Trophoblast cell (in vitro differentiated cells and primary cell): ENCODE data around the gene TNKS2.

Source experiments
- DNase-seq, 2 donors: peaks; one replicate each; pipeline ENCODE4 v3.0.0-alpha.2; 2016
- H2AFZ ChIP-seq: 2 replicates; pipeline ENCODE4 v1.6.1; 2013; ENCODE audit warnings: low read length, moderate library complexity, mild to moderate bottlenecking; ENCODE audit not compliant: insufficient read depth, poor library complexity
- H2AK5ac ChIP-seq: 2 replicates; pipeline ENCODE4 v1.6.1; 2013; ENCODE audit warnings: mild to moderate bottlenecking, low read length
- H2BK120ac ChIP-seq: 2 replicates; pipeline ENCODE4 v1.6.1; 2013; ENCODE audit warnings: low read length, mild to moderate bottlenecking, moderate library complexity; ENCODE audit not compliant: insufficient read depth, poor library complexity
- H2BK12ac ChIP-seq: 2 replicates; pipeline ENCODE4 v1.6.1; 2013; ENCODE audit warnings: mild to moderate bottlenecking, low read length, moderate library complexity
- H2BK5ac ChIP-seq: 2 replicates; pipeline ENCODE4 v1.6.1; 2013; ENCODE audit warnings: low read length, low read depth, moderate library complexity, mild to moderate bottlenecking; ENCODE audit not compliant: poor library complexity
- H3K14ac ChIP-seq: 2 replicates; pipeline ENCODE4 v1.6.1; 2013; ENCODE audit warnings: mild to moderate bottlenecking, low read length
- H3K18ac ChIP-seq: 2 replicates; pipeline ENCODE4 v1.6.1; 2013; ENCODE audit warnings: mild to moderate bottlenecking, low read length
- H3K23ac ChIP-seq: 2 replicates; pipeline ENCODE4 v1.6.1; 2013; ENCODE audit warnings: low read length
- H3K27ac ChIP-seq: 2 replicates; pipeline ENCODE4 v1.5.1; 2013; ENCODE audit warnings: low read depth, mild to moderate bottlenecking, inconsistent platforms, low read length, moderate library complexity
- H3K27me3 ChIP-seq: 2 replicates; pipeline ENCODE4 v1.6.1; 2013; ENCODE audit warnings: inconsistent platforms, mild to moderate bottlenecking, low read length, moderate library complexity; ENCODE audit not compliant: insufficient read depth
- H3K36me3 ChIP-seq, 2 experiments: 1 replicate in 1 of 2; 2 replicates in 1 of 2; pipeline ENCODE4 v1.6.1; 2013; ENCODE audit warnings: low read length in 2 of 2, mild to moderate bottlenecking in 2 of 2, moderate library complexity in 1 of 2; ENCODE audit not compliant: insufficient read depth in 2 of 2, control insufficient read depth in 1 of 2
- H3K4ac ChIP-seq: 2 replicates; pipeline ENCODE4 v1.6.1; 2013; ENCODE audit warnings: low read depth, mild to moderate bottlenecking, low read length, moderate library complexity
- H3K4me1 ChIP-seq, 2 experiments: 1 replicate in 1 of 2; 2 replicates in 1 of 2; pipeline ENCODE4 v1.6.1; 2013; ENCODE audit warnings: low read length in 2 of 2, mild to moderate bottlenecking in 2 of 2, moderate library complexity in 1 of 2; ENCODE audit not compliant: insufficient read depth in 2 of 2, control insufficient read depth in 1 of 2
- H3K4me2 ChIP-seq: 2 replicates; pipeline ENCODE4 v1.6.1; 2013; ENCODE audit warnings: inconsistent platforms, mild to moderate bottlenecking, low read length, moderate library complexity
- H3K4me3 ChIP-seq: 2 replicates; pipeline ENCODE4 v1.5.1; 2013; ENCODE audit warnings: mild to moderate bottlenecking, low read depth, low read length, inconsistent platforms
- H3K79me1 ChIP-seq: one replicate; pipeline ENCODE4 v1.6.1; 2013; ENCODE audit warnings: low read length
- H3K79me2 ChIP-seq: 2 replicates; pipeline ENCODE4 v1.6.1; 2013; ENCODE audit warnings: low read length, mild to moderate bottlenecking; ENCODE audit not compliant: control insufficient read depth, insufficient read depth, poor library complexity
- H3K9ac ChIP-seq: 2 replicates; pipeline ENCODE4 v1.6.1; 2013; ENCODE audit warnings: mild to moderate bottlenecking, low read length
- H3K9me3 ChIP-seq: 2 replicates; pipeline ENCODE4 v1.6.1; 2013; ENCODE audit warnings: low read depth, mild to moderate bottlenecking, control low read depth, inconsistent platforms, low read length; ENCODE audit not compliant: insufficient read depth
- H4K12ac ChIP-seq: 2 replicates; pipeline ENCODE4 v1.6.1; 2013; ENCODE audit warnings: low read depth, mild to moderate bottlenecking, low read length, moderate library complexity
- H4K8ac ChIP-seq: 2 replicates; pipeline ENCODE4 v1.6.1; 2013; ENCODE audit warnings: low read depth, mild to moderate bottlenecking, low read length, moderate library complexity
- H4K91ac ChIP-seq: one replicate; pipeline ENCODE4 v1.6.1; 2013; ENCODE audit warnings: low read depth, mild to moderate bottlenecking, low read length, moderate library complexity
- WGBS: extraction: QIAGEN DNeasy Blood & Tissue Kit; methylation state at CpG from one replicate; pipeline ENCODE4 v1.1.7; 2013; ENCODE audit warnings: missing lambda C conversion rate; ENCODE audit not compliant: insufficient read length, insufficient coverage; ENCODE audit errors: extremely low coverage; 5-methylcytosine and 5-hydroxymethylcytosine counted together

TNKS2 gene

DNA sequence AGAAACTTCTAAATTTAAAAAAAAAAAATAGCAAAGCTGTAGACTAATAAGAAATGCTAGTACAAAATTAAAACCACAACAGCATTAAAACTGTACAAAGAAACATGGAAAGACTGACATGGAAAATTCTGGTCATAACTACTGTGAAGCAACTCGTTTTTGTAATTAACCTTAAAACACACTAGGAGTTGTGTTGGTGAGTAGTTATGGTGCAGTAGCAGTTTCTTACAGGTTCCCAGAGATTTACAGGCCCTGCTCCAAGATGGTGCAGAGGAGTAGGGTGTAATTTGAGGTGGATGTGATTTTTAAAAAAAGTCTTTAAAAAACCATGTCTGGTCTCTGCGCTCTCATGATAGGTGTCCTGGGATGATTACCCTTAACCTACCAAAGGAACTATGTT, 31.0 kb downstream of the TNKS2 start:
- H3K14ac ChIP-seq: no peak overlapping the region
- H2AFZ ChIP-seq: no peak overlapping the region
- no peak overlapping the region for H3K18ac ChIP-seq
- H4K12ac ChIP-seq: no peak overlapping the region
- no peak for DNase-seq
- no peaks in the 10 kb centered on the region for H3K79me2 ChIP-seq
- H2AK5ac ChIP-seq: no peak overlapping the region
- H4K8ac ChIP-seq: no peak overlapping the region
- WGBS: no CpG with 5 or more reads among the region's 2 CpGs
- H3K9me3 ChIP-seq: no peaks in the 10 kb centered on the region
- no peak overlapping the region for H3K4ac ChIP-seq
- H3K79me1 ChIP-seq: no peaks in the 10 kb centered on the region
- H2BK5ac ChIP-seq: no peak overlapping the region
- H2BK120ac ChIP-seq: no peak overlapping the region
- H2BK12ac ChIP-seq: no peak overlapping the region
- H4K91ac ChIP-seq: no peak overlapping the region
- no peak overlapping the region for H3K4me2 ChIP-seq
- H3K4me1 ChIP-seq: no peaks in the 10 kb centered on the region
- H3K9ac ChIP-seq: no peak overlapping the region
- no peak overlapping the region for H3K4me3 ChIP-seq
- H3K27me3 ChIP-seq: no peaks in the 10 kb centered on the region
- H3K27ac ChIP-seq: no peak overlapping the region
- H3K36me3 ChIP-seq: peaks cover 6 to 21% of the 10 kb centered on the region in 2 experiments
- no peak overlapping the region for H3K23ac ChIP-seq

DNA sequence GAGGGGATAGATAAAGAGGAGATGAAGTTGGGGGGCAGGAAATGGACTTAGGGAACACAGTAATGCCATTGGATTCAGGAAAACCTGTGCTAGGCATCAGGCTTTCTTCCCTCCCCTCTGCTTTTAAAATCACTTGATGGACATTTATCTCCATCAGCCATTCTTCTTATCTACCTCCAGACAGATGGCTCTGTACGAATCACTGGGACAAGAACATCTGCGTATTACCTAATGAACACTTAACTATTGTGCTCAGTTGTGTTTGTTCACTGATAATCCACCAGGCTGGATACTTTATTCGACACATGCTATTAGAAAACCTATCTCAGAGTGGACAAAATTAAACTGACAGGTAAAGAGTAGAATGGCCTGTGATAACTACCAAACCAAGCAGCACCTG, 40.0 kb downstream of the TNKS2 start:
- Histone ChIP-seq H4K8ac (no peak overlapping the region), H3K9ac (no peak overlapping the region), H2AK5ac (no peak overlapping the region), H4K91ac (no peak overlapping the region), H3K27me3 (no peaks in the 10 kb centered on the region), H3K4me2 (no peak overlapping the region), H3K14ac (no peak overlapping the region), H3K4me3 (no peak overlapping the region), H2AFZ (no peak overlapping the region), H3K23ac (no peak overlapping the region), H2BK120ac (no peak overlapping the region), H3K27ac (no peak overlapping the region), H2BK5ac (no peak overlapping the region), H3K36me3 (peaks cover 19 to 33% of the 10 kb centered on the region in 2 experiments), H4K12ac (no peak overlapping the region), H3K79me2 (no peaks in the 10 kb centered on the region), H3K18ac (no peak overlapping the region), H3K4ac (no peak overlapping the region), H2BK12ac (no peak overlapping the region), H3K4me1 (no peaks in the 10 kb centered on the region), H3K9me3 (no peaks in the 10 kb centered on the region), H3K79me1 (no peaks in the 10 kb centered on the region)
- no CpG with 5 or more reads among the region's 3 CpGs for WGBS
- no peak for DNase-seq

DNA sequence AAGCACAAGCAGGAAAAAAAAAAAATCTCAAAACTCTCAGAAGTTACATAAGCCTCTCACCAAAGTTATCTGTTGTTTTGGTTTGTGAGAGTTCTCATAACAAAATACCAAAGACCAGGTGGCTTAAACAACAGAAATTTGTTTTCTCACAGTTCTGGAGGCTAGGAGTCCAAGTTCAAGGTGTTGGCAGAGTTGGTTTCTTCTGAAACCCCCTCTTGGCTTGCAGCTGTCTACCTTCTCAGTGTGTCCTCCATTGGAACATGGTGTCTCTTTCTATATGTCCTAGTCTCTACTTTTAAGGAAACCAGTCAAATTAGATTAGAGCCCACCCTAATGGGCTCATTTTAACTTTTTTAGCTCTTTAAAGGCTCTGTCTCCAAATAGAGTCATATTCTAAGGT, 44.9 kb downstream of the TNKS2 start:
- Histone ChIP-seq H3K4me2 (no peak overlapping the region), H3K9me3 (no peaks in the 10 kb centered on the region), H4K12ac (no peak overlapping the region), H3K23ac (no peak overlapping the region), H3K27me3 (no peaks in the 10 kb centered on the region), H2BK12ac (no peak overlapping the region), H4K91ac (no peak overlapping the region), H3K27ac (no peak overlapping the region), H3K79me2 (no peaks in the 10 kb centered on the region), H3K79me1 (no peaks in the 10 kb centered on the region), H3K9ac (no peak overlapping the region), H3K4ac (no peak overlapping the region), H3K18ac (no peak overlapping the region), H2AFZ (no peak overlapping the region), H2BK5ac (no peak overlapping the region), H3K14ac (no peak overlapping the region), H2AK5ac (no peak overlapping the region), H3K4me1 (no peaks in the 10 kb centered on the region), H4K8ac (no peak overlapping the region), H3K4me3 (no peak overlapping the region), H2BK120ac (no peak overlapping the region), H3K36me3 (peaks cover 18 to 31% of the 10 kb centered on the region in 2 experiments)
- no peak for DNase-seq

DNA sequence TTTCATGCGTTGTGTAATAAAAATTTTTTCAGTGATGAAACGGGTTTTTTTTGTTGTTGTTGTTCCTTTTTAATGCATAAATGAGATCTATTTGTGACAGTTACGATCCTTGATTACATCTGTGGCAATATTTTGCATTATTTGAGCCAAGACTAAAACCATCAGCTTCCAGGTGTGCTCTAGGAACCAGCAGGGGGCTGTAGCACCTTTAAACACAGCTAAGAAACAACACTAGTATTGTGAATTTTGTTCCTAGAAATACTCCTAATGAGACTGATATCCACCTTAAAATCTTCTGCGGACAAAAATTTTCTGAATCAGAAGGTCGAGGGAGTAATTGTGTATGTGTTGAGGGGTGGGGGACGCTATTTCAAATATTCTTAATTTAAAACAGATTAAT, 58.4 kb downstream of the TNKS2 start:
- no peaks in the 10 kb centered on the region for H3K79me1 ChIP-seq
- H3K36me3 ChIP-seq: peaks cover 13 to 14% of the 10 kb centered on the region in 2 experiments
- H3K4ac ChIP-seq: no peak overlapping the region
- H3K27ac ChIP-seq: no peak overlapping the region
- H2AK5ac ChIP-seq: no peak overlapping the region
- peak in 1 of 2 donors; percentile 25 for DNase-seq
- H4K8ac ChIP-seq: no peak overlapping the region
- no peaks in the 10 kb centered on the region for H3K9me3 ChIP-seq
- no peak overlapping the region for H3K9ac ChIP-seq
- no peaks in the 10 kb centered on the region for H3K27me3 ChIP-seq
- H2BK12ac ChIP-seq: no peak overlapping the region
- H3K23ac ChIP-seq: no peak overlapping the region
- no peak overlapping the region for H3K14ac ChIP-seq
- H3K4me2 ChIP-seq: no peak overlapping the region
- no peaks in the 10 kb centered on the region for H3K79me2 ChIP-seq
- WGBS: no CpG with 5 or more reads among the region's 6 CpGs
- no peak overlapping the region for H3K18ac ChIP-seq
- H4K12ac ChIP-seq: no peak overlapping the region
- no peak overlapping the region for H2AFZ ChIP-seq
- no peak overlapping the region for H2BK120ac ChIP-seq
- H3K4me3 ChIP-seq: no peak overlapping the region
- no peak overlapping the region for H2BK5ac ChIP-seq
- no peak overlapping the region for H4K91ac ChIP-seq
- no peaks in the 10 kb centered on the region for H3K4me1 ChIP-seq
